Peyer's patch (tissue), 4 donors: ENCODE measurements around the gene ESR2.

Source experiments
- CTCF ChIP-seq, 6 experiments: fragments of 450-650 bp in 4 of 6; fragments of 200-600 bp in 2 of 6; sonication (generic) in 1 of 6; IDR thresholded peaks; one replicate each; pipeline ENCODE4 v1.5.1; 2017 to 2019; ENCODE audit warnings: antibody characterized with exemption in 6 of 6, mild to moderate bottlenecking in 3 of 6, moderate library complexity in 1 of 6
- POLR2A ChIP-seq, 2 donors: fragments of 450-650 bp; IDR thresholded peaks; one replicate each; pipeline ENCODE4 v1.5.1; 2017; ENCODE audit warnings: antibody characterized with exemption in 2 of 2, mild to moderate bottlenecking in 2 of 2, moderate library complexity in 2 of 2

GRCh38 chr14:64227856-64228255 is 66.3 kb downstream of the ESR2 start:
- TF ChIP-seq CTCF (IDR thresholded peaks at IDR 0.05) (no peak), POLR2A (IDR thresholded peaks at IDR 0.05) (no peak)
